ENCODE results near the gene PLEKHD1. TPM values are rescaled to one million over a fixed set of nuclear protein-coding genes. Genes with fewer than 3 reads are reported as not detected.

Gene PLEKHD1
- total and polyA plus RNA-seq, 2 donors (not counting 1 experiment from before 2014, with no cell fraction given) = 0.12 TPM

DNA sequence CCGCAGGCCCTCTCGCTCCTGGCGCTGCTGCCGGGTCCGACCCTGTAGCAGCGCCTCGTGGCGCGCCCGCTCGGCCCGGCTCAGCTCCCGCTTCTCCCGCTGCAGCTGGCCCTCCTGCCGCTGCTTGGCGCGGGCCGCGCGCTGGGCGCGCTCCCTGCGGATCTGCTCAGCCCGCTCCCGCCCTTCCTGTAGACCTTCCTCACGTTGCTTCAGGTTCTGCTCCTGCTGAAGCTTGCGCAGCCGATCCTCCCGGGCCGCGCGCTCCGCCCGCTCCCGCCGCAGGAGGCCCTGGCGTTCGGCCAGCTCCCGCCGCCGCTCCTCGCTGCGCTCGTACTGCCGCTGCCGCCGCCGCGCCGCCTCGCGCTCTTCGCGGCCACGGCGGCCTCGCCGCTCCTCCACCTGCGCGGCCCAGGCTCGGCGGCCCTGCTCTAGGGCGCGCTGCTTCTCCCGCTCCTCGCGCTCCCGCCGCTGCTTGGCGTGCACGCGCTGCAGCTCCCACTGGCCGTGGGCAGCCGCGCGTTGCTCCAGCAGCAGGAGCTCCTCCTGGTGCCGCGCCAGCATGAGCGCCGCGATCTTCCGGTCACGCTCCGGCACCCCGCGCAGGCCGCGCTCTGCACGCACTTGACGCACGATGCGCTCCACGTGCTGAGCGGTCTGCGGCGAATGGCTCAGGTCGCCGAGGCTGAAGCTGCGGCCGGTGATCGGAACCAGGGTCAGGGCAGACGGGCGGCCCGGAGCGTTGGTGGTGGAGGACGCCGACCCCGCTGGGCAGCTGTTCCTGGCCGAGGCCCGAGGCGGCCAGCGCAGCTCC, 87.7 kb downstream of the PLEKHD1 start:
- Histone ChIP-seq H3K27ac (ENCODE audit: low read length in 2 of 2) (no peak overlapping the region), H2AFZ (ENCODE audit: insufficient read depth, low read depth, low read length, poor library complexity, severe bottlenecking) (peak overlapping the region; percentile 38), H3K27me3 (replicated peaks in 1 of 4; ENCODE audit: control extremely low read depth in 1 of 4, control insufficient read depth in 3 of 4, insufficient read depth in 4 of 4, low read length in 3 of 4) (peaks cover 0 to 64% (median 37%) of the 10 kb centered on the region in 4 experiments), H3K36me3 (replicated peaks in 1 of 2; ENCODE audit: control extremely low read depth in 1 of 2, control insufficient read depth in 1 of 2, extremely low read depth in 1 of 2, insufficient read depth in 2 of 2, low read length in 1 of 2) (no peaks in the 10 kb centered on the region), H4K20me1 (ENCODE audit: control insufficient read depth, insufficient read depth, low read length, poor library complexity, severe bottlenecking) (no peaks in the 10 kb centered on the region), H3K9ac (ENCODE audit: low read length) (no peak overlapping the region), H3K4me1 (ENCODE audit: control insufficient read depth in 2 of 2, insufficient read depth in 2 of 2, low read length in 2 of 2) (peaks cover 21 to 26% of the 10 kb centered on the region in 2 donors), H3K79me2 (ENCODE audit: control insufficient read depth, insufficient read depth, low read length) (no peaks in the 10 kb centered on the region), H3K4me2 (replicated peaks; ENCODE audit: low read depth, low read length, poor library complexity, severe bottlenecking) (peak overlapping the region; percentile 96), H3K4me3 (ENCODE audit: control extremely low read depth in 1 of 5, extremely low read depth in 1 of 5, insufficient read depth in 1 of 5, low read depth in 2 of 5, low read length in 4 of 5) (peak overlapping the region in 2 of 5 experiments; percentile 9 to 39), H3K9me3 (ENCODE audit: control extremely low read depth in 1 of 3, control insufficient read depth in 2 of 3, insufficient read depth in 1 of 3, low read length in 2 of 3) (peaks cover 0 to 8% (median 0%) of the 10 kb centered on the region in 3 donors)
- Mint-ChIP-seq H3K4me3 (peak overlapping the region; percentile 55), H3K27me3 (peaks cover 60% of the 10 kb centered on the region), H3K4me1 (peaks cover 12% of the 10 kb centered on the region), H3K27ac (no peak overlapping the region), H3K9me3 (ENCODE audit: insufficient read depth) (no peaks in the 10 kb centered on the region)
- POLR2A ChIA-PET = no interaction called here
- ATAC-seq (ENCODE audit: low read depth) (no peak), DNase-seq (peak; percentile 54)
- TF ChIP-seq CTCF (IDR thresholded peaks at IDR 0.05) (no peak), EZH2 (IDR thresholded peaks at IDR 0.05; ENCODE audit: borderline replicate concordance, insufficient read depth, low read depth, low read length, poor library complexity, severe bottlenecking) (no peak)
- intact Hi-C loops (cut with micrococcal nuclease) = loop anchor here (5.0 kb wide), 1 partner anchor 110 kb away; no protein-coding TSS in a partner anchor
- CTCF ChIA-PET = interaction anchor here (1.5 to 8.7 kb wide), 4 partner anchors 8 to 336 kb away, joined by 5 to 102 read pairs (median 15); no protein-coding TSS in a partner anchor
- WGBS (ENCODE audit: insufficient coverage) = 15% methylated on average over 112 of the region's 112 CpGs

DNA sequence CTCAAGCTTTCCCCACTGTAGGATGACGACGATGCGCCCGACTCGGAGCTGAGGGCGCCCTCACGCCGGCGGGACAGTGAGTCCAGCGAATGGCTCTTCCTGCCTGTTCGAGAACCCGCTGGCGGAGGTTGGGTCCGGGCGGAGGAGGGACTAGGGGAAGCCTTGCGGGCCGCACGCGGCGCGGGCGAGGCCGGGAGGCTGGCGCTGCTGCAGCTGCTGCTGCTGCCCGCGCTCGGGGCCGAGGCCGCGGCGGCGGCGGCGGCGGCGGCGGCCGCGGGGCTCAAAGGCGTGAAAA, 88.3 kb downstream of the PLEKHD1 start:
- no peaks in the 10 kb centered on the region for H3K9me3 Mint-ChIP-seq (ENCODE audit: insufficient read depth)
- H3K9me3 ChIP-seq (ENCODE audit: control extremely low read depth in 1 of 3, control insufficient read depth in 2 of 3, insufficient read depth in 1 of 3, low read length in 2 of 3) = peaks cover 0 to 8% (median 0%) of the 10 kb centered on the region in 3 donors
- peak overlapping the region; percentile 55 for H3K4me3 Mint-ChIP-seq
- TF ChIP-seq EZH2 (IDR thresholded peaks at IDR 0.05; ENCODE audit: borderline replicate concordance, insufficient read depth, low read depth, low read length, poor library complexity, severe bottlenecking) = no peak
- no peak for TF ChIP-seq CTCF (IDR thresholded peaks at IDR 0.05)
- H3K4me1 Mint-ChIP-seq = peaks cover 12% of the 10 kb centered on the region
- H3K27ac Mint-ChIP-seq = no peak overlapping the region
- H3K4me2 ChIP-seq (replicated peaks; ENCODE audit: low read depth, low read length, poor library complexity, severe bottlenecking) = peak overlapping the region; percentile 96
- WGBS (ENCODE audit: insufficient coverage) = 31% methylated on average over 40 of the region's 40 CpGs
- POLR2A ChIA-PET = no interaction called here
- no peak overlapping the region for H3K4me3 ChIP-seq (ENCODE audit: control extremely low read depth in 1 of 5, extremely low read depth in 1 of 5, insufficient read depth in 1 of 5, low read depth in 2 of 5, low read length in 4 of 5)
- no peak overlapping the region for H2AFZ ChIP-seq (ENCODE audit: insufficient read depth, low read depth, low read length, poor library complexity, severe bottlenecking)
- H3K27me3 ChIP-seq (replicated peaks in 1 of 4; ENCODE audit: control extremely low read depth in 1 of 4, control insufficient read depth in 3 of 4, insufficient read depth in 4 of 4, low read length in 3 of 4) = peaks cover 0 to 63% (median 31%) of the 10 kb centered on the region in 4 experiments
- ATAC-seq (ENCODE audit: low read depth) = no peak
- H3K27ac ChIP-seq (ENCODE audit: low read length in 2 of 2) = no peak overlapping the region
- intact Hi-C loops (cut with micrococcal nuclease) = loop anchor here (5.0 kb wide), 1 partner anchor 110 kb away; no protein-coding TSS in a partner anchor
- H4K20me1 ChIP-seq (ENCODE audit: control insufficient read depth, insufficient read depth, low read length, poor library complexity, severe bottlenecking) = no peaks in the 10 kb centered on the region
- DNase-seq = peak; percentile 37
- no peaks in the 10 kb centered on the region for H3K36me3 ChIP-seq (replicated peaks in 1 of 2; ENCODE audit: control extremely low read depth in 1 of 2, control insufficient read depth in 1 of 2, extremely low read depth in 1 of 2, insufficient read depth in 2 of 2, low read length in 1 of 2)
- no peaks in the 10 kb centered on the region for H3K79me2 ChIP-seq (ENCODE audit: control insufficient read depth, insufficient read depth, low read length)
- peaks cover 55% of the 10 kb centered on the region for H3K27me3 Mint-ChIP-seq
- peaks cover 21 to 26% of the 10 kb centered on the region in 2 donors for H3K4me1 ChIP-seq (ENCODE audit: control insufficient read depth in 2 of 2, insufficient read depth in 2 of 2, low read length in 2 of 2)
- no peak overlapping the region for H3K9ac ChIP-seq (ENCODE audit: low read length)
- CTCF ChIA-PET = interaction anchor here (2.9 to 8.7 kb wide), 3 partner anchors 13 to 337 kb away, joined by 10 to 102 read pairs (median 20); no protein-coding TSS in a partner anchor

Measured in B cell (primary cell).